Vagina (tissue), 2 donors: Measurements from ENCODE around the gene CD79B. TPM values are rescaled to one million over a fixed set of nuclear protein-coding genes. Genes with fewer than 3 reads are reported as not detected.
"Not testable (repeated sequence)": the region's sequence is repeated elsewhere in the genome, so short reads cannot be mapped to it uniquely, and the experiment has no call there.

Source experiments
- DNase-seq, 2 donors: peaks; one replicate each; pipeline ENCODE4 v3.0.0-alpha.2; 2017; ENCODE audit errors: extremely low spot score in 2 of 2
- H3K27ac ChIP-seq: fragments of 200-600 bp; sonication (generic); one replicate; pipeline ENCODE4 v1.5.1; 2019
- H3K27me3 ChIP-seq: fragments of 200-600 bp; sonication (generic); one replicate; pipeline ENCODE4 v1.5.1; 2019
- H3K36me3 ChIP-seq, 2 donors: fragments of 200-600 bp; sonication (generic); one replicate each; pipeline ENCODE4 v1.5.1; 2017 to 2019
- H3K4me1 ChIP-seq: fragments of 200-600 bp; sonication (generic); one replicate; pipeline ENCODE4 v1.5.1; 2019
- H3K4me3 ChIP-seq, 2 donors: fragments of 200-600 bp; sonication (generic); 1 replicate in 1 of 2; 2 replicates in 1 of 2; pipeline ENCODE4 v1.5.1; 2016 to 2019
- H3K9me3 ChIP-seq: fragments of 200-600 bp; sonication (generic); one replicate; pipeline ENCODE4 v1.5.1; 2019
- POLR2A ChIP-seq, 2 donors: fragments of 450-650 bp; IDR thresholded peaks; one replicate each; pipeline ENCODE4 v1.6.1; 2017; ENCODE audit warnings: antibody characterized with exemption in 2 of 2, mild to moderate bottlenecking in 2 of 2, moderate library complexity in 2 of 2
- POLR2AphosphoS5 ChIP-seq, 2 donors: sonication (generic); formaldehyde crosslinking; IDR thresholded peaks; one replicate each; pipeline ENCODE4 v1.9.0; 2017; ENCODE audit warnings: antibody characterized with exemption in 2 of 2, mild to moderate bottlenecking in 2 of 2, low read depth in 1 of 2; ENCODE audit not compliant: insufficient read depth in 1 of 2
- intact Hi-C: fragments of 100-400 bp; cut with DNase I; formaldehyde crosslinking; loops from one replicate; pipeline ENCODE4 v1.15.1; 2023
- total RNA-seq: library from RNA; depleted of rRNA; stranded (reverse); fragments of >200 nt; gene quantifications from one replicate; pipeline ENCODE4 v1.2.3, GENCODE V29; 2016
- TF ChIP-seq, protein P1 (sequence below), 3 experiments: fragments of 450-650 bp in 2 of 3; fragments of 200-600 bp in 1 of 3; sonication (generic) in 1 of 3; IDR thresholded peaks; one replicate each; pipeline ENCODE4 v1.5.1; 2017 to 2019; ENCODE audit warnings: antibody characterized with exemption in 3 of 3, mild to moderate bottlenecking in 2 of 3, moderate library complexity in 2 of 3

The CD79B gene
- total RNA-seq, 1 donor from 2014 or later = 3.9 TPM

DNA sequence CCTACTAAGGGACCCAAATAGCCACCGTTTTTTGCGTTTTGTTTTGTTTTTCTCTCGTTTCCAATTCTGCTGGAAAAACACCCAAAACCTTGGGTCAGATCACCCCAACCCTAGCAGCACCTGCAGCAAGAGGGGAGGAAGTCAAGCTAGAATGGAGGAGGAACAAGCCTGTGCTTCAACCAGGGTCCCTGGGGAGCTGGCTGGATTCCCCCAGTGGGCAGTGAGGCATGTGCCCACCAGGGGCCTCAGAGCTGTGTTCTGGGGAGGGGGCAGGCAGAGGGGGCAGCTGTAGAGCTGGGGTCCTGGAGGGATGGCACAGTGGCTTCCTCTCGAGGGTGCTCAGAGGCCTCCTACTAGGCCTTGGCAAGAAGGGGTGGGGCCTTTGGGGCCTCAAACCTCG, 6.5 kb downstream of the CD79B start:
- H3K27ac ChIP-seq = no peak overlapping the region
- H3K4me1 ChIP-seq = peaks cover 6% of the 10 kb centered on the region
- H3K9me3 ChIP-seq = no peaks in the 10 kb centered on the region
- intact Hi-C loops = no loop called here
- H3K27me3 ChIP-seq = no peaks in the 10 kb centered on the region
- TF ChIP-seq POLR2AphosphoS5 (IDR thresholded peaks at IDR 0.05; ENCODE audit: insufficient read depth in 1 of 2, low read depth in 1 of 2) (no peak), POLR2A (IDR thresholded peaks at IDR 0.05) (no peak)
- TF ChIP-seq, protein P1, sequence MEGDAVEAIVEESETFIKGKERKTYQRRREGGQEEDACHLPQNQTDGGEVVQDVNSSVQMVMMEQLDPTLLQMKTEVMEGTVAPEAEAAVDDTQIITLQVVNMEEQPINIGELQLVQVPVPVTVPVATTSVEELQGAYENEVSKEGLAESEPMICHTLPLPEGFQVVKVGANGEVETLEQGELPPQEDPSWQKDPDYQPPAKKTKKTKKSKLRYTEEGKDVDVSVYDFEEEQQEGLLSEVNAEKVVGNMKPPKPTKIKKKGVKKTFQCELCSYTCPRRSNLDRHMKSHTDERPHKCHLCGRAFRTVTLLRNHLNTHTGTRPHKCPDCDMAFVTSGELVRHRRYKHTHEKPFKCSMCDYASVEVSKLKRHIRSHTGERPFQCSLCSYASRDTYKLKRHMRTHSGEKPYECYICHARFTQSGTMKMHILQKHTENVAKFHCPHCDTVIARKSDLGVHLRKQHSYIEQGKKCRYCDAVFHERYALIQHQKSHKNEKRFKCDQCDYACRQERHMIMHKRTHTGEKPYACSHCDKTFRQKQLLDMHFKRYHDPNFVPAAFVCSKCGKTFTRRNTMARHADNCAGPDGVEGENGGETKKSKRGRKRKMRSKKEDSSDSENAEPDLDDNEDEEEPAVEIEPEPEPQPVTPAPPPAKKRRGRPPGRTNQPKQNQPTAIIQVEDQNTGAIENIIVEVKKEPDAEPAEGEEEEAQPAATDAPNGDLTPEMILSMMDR (IDR thresholded peaks at IDR 0.05) = no peak
- no peak overlapping the region for H3K4me3 ChIP-seq
- no peak for DNase-seq
- no peaks in the 10 kb centered on the region for H3K36me3 ChIP-seq

DNA sequence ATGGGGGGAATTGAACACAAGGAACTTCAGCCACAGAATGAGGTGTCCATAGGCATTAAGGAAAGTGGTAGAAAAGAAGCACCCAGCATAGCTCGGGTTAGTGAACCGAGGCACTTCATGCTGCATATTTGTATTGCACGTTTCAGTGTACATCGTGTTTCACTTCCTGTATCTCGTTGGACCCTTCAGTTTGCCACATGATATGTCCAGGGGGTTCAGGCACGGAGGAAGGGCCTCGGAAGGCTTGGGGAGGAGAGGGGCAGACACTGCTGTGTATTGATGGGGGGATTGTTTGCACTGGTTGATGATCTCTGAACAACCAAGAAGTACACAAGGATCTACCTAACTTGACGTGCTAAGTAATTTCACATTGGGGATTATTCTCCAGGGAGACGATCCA, 9.7 kb downstream of the CD79B start:
- H3K27me3 ChIP-seq, H3K27ac ChIP-seq, H3K4me1 ChIP-seq, H3K9me3 ChIP-seq, intact Hi-C loops, H3K36me3 ChIP-seq, DNase-seq, H3K4me3 ChIP-seq: not testable (repeated sequence)

DNA sequence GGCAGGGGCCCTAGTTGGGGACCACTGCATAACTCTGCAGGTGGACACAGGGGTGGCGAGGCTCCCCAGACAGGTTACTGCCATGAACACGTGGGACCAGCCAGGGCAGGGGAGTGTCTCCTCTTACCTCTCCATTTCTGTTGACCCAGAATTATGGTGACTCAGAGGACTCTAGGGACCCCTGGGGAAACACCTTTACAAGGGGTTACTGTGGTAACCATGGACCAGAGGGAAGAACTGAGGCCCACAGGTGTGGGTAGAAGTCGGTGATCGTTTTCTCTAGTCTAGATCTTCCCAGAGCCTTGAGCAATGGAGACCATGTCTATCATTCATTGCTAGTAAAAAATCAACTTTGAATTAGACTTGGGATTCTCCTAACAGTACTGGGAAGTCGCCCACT, 11.4 kb downstream of the CD79B start:
- intact Hi-C loops, H3K27ac ChIP-seq, H3K36me3 ChIP-seq, H3K9me3 ChIP-seq, H3K4me1 ChIP-seq, H3K27me3 ChIP-seq, DNase-seq, H3K4me3 ChIP-seq: not testable (repeated sequence)

DNA sequence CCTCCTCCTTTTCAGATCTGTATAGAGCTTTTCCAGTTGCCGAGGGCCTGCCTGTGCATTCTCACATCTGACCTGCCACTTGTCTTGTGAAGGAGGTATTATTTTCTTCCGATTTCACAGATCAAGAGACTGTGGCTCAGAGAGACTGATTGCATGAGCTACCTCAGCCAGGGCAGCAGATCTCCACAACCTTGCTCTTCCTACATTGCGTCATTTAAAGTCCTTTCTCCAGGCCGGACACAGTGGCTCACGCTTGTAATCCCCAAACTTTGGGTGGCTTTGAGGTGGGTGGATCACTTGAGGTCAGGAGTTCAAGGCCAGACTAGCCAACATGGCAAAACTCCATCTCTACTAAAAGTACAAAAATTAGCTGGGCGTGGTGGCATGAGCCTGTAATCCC, 12.1 kb downstream of the CD79B start:
- H3K27ac ChIP-seq, H3K4me3 ChIP-seq, H3K36me3 ChIP-seq, intact Hi-C loops, DNase-seq, H3K4me1 ChIP-seq, H3K9me3 ChIP-seq, H3K27me3 ChIP-seq: not testable (repeated sequence)

DNA sequence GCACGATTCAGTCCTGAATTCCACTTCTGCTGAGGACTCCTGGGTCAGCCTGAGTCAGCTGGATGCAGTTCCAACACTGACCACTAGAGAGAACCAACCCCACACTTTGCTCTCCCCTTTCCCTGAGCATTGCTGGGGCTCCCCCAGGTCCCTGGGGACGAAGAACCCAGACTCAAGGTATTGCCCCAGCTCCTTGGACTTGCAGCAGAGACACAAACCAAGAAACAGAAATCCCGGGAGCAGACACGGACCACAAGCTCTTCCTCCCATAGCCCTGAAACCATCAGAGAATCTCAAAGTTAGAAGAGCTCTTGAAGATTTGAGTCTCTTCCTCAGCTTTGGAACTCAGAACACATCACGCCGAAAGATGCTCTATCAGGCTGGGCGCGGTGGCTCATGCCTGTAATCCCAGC, 12.8 kb downstream of the CD79B start:
- intact Hi-C loops = loop anchor here (10.0 kb wide), 2 partner anchors 105 to 215 kb away; partner anchors contain the start of genes ERN1 and ICAM2

DNA sequence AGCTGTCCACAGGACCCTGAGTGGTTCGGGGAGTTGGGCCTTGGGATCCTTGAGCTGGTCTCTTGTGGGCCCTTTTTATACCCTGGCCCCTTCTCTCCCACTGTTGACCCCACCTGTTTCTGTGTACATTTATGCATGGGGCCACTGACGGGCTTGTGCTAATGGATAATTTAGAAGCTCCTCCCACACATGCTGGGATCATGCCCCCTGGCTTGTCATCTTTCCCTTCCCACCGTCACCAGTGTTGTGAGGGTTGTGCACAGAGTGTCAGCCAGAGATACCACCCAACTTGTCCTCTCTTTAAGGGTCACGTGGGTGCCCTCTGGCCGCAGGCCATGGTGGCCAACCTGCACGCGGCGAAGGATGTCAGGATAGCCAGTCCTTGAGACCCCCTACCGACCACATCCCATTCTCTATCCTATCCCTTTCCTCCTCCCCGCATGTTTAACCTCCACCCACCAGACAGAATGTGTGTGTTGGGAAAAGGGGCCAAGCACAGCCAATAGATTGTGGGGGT, 13.3 kb downstream of the CD79B start, which contains the start of gene GH1:
GH1 (minus strand) TSS at position 51 of the 517 bp plus-strand sequence. CDS start 63 bp downstream, outside the sequence.
- H3K36me3 ChIP-seq, DNase-seq, H3K9me3 ChIP-seq, H3K4me3 ChIP-seq, H3K4me1 ChIP-seq, H3K27ac ChIP-seq, H3K27me3 ChIP-seq: not testable (repeated sequence)
- intact Hi-C loops = loop anchor here (10.0 kb wide), 2 partner anchors 106 to 216 kb away; partner anchors contain the start of genes ERN1 and ICAM2

More for the DNA sequence above, 12.8 kb downstream of the CD79B start:
- DNase-seq = no peak
- Histone ChIP-seq H3K36me3 (no peaks in the 10 kb centered on the region), H3K27me3 (no peaks in the 10 kb centered on the region), H3K27ac (no peak overlapping the region), H3K9me3 (no peaks in the 10 kb centered on the region), H3K4me1 (no peaks in the 10 kb centered on the region), H3K4me3 (no peak overlapping the region)
- TF ChIP-seq, protein P1 (IDR thresholded peaks at IDR 0.05) = peak; percentile 92 to 95 (median 93)
- no peak for TF ChIP-seq POLR2AphosphoS5 (IDR thresholded peaks at IDR 0.05; ENCODE audit: insufficient read depth in 1 of 2, low read depth in 1 of 2)

DNA sequence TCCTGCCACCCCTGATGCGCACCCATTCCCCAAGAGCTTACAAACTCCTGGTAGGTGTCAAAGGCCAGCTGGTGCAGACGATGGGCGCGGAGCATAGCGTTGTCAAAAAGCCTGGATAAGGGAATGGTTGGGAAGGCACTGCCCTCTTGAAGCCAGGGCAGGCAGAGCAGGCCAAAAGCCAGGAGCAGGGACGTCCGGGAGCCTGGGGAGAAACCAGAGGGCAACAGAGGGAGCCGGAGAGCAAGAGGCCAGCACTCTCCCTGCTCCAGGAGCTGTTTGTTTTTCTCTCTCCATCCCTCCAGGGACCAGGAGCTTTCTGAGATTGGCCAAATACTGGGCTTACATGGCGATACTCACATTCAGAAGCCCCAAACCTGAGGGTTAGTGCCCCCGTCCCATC, 13.8 kb downstream of the CD79B start:
- no peak for DNase-seq
- TF ChIP-seq, protein P1 (IDR thresholded peaks at IDR 0.05) = no peak
- no peak for TF ChIP-seq POLR2AphosphoS5 (IDR thresholded peaks at IDR 0.05; ENCODE audit: insufficient read depth in 1 of 2, low read depth in 1 of 2)
- TF ChIP-seq POLR2A (IDR thresholded peaks at IDR 0.05) = no peak

More for the DNA sequence above, 13.8 kb downstream of the CD79B start:
- Histone ChIP-seq H3K27ac (no peak overlapping the region), H3K4me3 (no peak overlapping the region), H3K9me3 (no peaks in the 10 kb centered on the region), H3K27me3 (no peaks in the 10 kb centered on the region), H3K4me1 (no peaks in the 10 kb centered on the region), H3K36me3 (no peaks in the 10 kb centered on the region)
- intact Hi-C loops = loop anchor here (10.0 kb wide), 2 partner anchors 106 to 216 kb away; partner anchors contain the start of genes ERN1 and ICAM2
